CD8-positive, alpha-beta memory T cell (primary cell): ENCODE data around the gene SLC14A1. TPM values are rescaled to one million over a fixed set of nuclear protein-coding genes. Genes with fewer than 3 reads are reported as not detected.
A peak's percentile ranks its signal among the peaks of the same experiment; 100 is the strongest.

Source experiments
- CTCF ChIA-PET: fragments of 350-600 bp; sonication (Branson Sonifier 250); formaldehyde crosslinking; loops from one replicate; lab custom pipeline; 2021; ENCODE audit warnings: antibody characterized with exemption; lab: Charles Lee
- POLR2A ChIA-PET: fragments of 350-600 bp; sonication (Branson Sonifier 250); formaldehyde crosslinking; loops from one replicate; lab custom pipeline; 2021; ENCODE audit warnings: antibody characterized with exemption; lab: Charles Lee
- DNase-seq, 5 donors: peaks; one replicate each; pipeline versions ENCODE4 v3.0.0 to v3.0.0-alpha.2; 2020 to 2022; ENCODE audit warnings: mixed read lengths in 1 of 5
- H3K27ac ChIP-seq: one replicate; pipeline ENCODE4 v1.7.0; 2013; ENCODE audit warnings: low read depth, mild to moderate bottlenecking, low read length, moderate library complexity
- H3K27me3 ChIP-seq: 2 replicates; pipeline ENCODE4 v1.7.0; 2013; ENCODE audit warnings: low read length, mild to moderate bottlenecking; ENCODE audit not compliant: insufficient read depth, poor library complexity, severe bottlenecking
- H3K36me3 ChIP-seq: 2 replicates; pipeline ENCODE4 v1.7.0; 2013; ENCODE audit warnings: mild to moderate bottlenecking, low read length, moderate library complexity; ENCODE audit not compliant: insufficient read depth
- H3K4me1 ChIP-seq: 2 replicates; pipeline ENCODE4 v1.7.0; 2013; ENCODE audit warnings: mild to moderate bottlenecking, low read length, moderate library complexity; ENCODE audit not compliant: insufficient read depth
- H3K4me3 ChIP-seq: 2 replicates; pipeline ENCODE4 v1.7.0; 2013; ENCODE audit warnings: mild to moderate bottlenecking, low read length
- H3K9me3 ChIP-seq: 2 replicates; pipeline ENCODE4 v1.7.0; 2013; ENCODE audit warnings: mild to moderate bottlenecking, low read length
- H3K27ac Mint-ChIP-seq, 8 donors: one replicate each; pipeline ENCODE4 v1.8.0; 2020 to 2021; ENCODE audit warnings: mixed read lengths in 8 of 8, mild to moderate bottlenecking in 6 of 8, inconsistent platforms in 3 of 8, moderate library complexity in 3 of 8
- H3K27me3 Mint-ChIP-seq, 2 donors: one replicate each; pipeline ENCODE4 v1.8.0; 2020 to 2021; ENCODE audit warnings: mixed read lengths in 2 of 2, mild to moderate bottlenecking in 1 of 2, moderate library complexity in 1 of 2
- H3K36me3 Mint-ChIP-seq, 3 donors: one replicate each; pipeline ENCODE4 v1.8.0; 2020 to 2021; ENCODE audit warnings: mixed read lengths in 3 of 3, inconsistent platforms in 1 of 3, mild to moderate bottlenecking in 1 of 3
- H3K4me1 Mint-ChIP-seq, 3 donors: one replicate each; pipeline ENCODE4 v1.8.0; 2020 to 2021; ENCODE audit warnings: mixed read lengths in 3 of 3, inconsistent platforms in 1 of 3, mild to moderate bottlenecking in 1 of 3
- H3K4me3 Mint-ChIP-seq, 7 donors: one replicate each; pipeline ENCODE4 v1.8.0; 2020 to 2021; ENCODE audit warnings: mixed read lengths in 7 of 7, mild to moderate bottlenecking in 6 of 7, moderate library complexity in 4 of 7, inconsistent platforms in 2 of 7
- H3K9me3 Mint-ChIP-seq, 5 donors: one replicate each; pipeline ENCODE4 v1.8.0; 2020 to 2022; ENCODE audit warnings: mixed read lengths in 5 of 5, mild to moderate bottlenecking in 3 of 5, moderate library complexity in 2 of 5, inconsistent platforms in 1 of 5
- polyA plus RNA-seq: library from polyadenylated mRNA; unstranded; fragments of 300-500 nt; fragmentation: Illumina TruSeq; gene quantifications from one replicate; pipeline ENCODE4 v1.2.3, GENCODE V29; 2021
- total RNA-seq, 2 experiments: library from RNA; stranded (reverse); gene quantifications; one replicate each; pipeline ENCODE4 v1.2.3, GENCODE V29; 2021

The SLC14A1 gene
- total and polyA plus RNA-seq, 3 experiments from 2014 or later, result 2.3 to 3.8 (median 3.6) TPM

DNA sequence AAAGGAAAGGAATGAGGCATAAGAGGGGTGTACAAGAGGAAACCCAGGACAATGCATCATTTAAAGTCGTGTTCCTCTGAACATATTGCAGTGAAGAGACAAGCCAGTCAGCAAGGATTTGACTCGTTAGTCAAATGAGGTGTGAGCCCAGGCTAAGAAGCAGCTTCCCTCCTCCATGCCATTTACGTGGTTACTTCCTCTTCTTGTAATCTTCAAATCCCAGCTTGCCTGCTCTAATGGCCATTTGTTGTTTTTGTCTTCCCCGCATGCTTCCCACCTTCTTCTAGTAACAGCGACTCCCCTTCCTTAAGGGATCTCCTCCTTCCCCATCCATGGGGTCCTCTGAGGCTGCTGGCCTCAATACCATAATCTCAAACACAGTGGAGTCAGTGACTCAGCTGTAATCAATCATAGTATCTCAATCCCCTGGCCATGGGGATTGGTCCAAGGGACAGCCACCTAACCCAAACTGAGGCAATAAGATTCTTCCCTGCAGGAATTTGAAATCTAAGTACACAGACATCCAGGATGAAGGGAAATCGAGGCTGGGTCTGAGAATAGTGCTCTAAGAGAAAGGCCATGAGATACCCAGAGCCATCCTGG lies 37.6 kb downstream of the SLC14A1 start:
- H3K4me1 ChIP-seq, result no peaks in the 10 kb centered on the region
- Mint-ChIP-seq H3K27me3 (peaks cover 5 to 32% of the 10 kb centered on the region in 2 donors), H3K27ac (no peak overlapping the region), H3K4me3 (no peak overlapping the region), H3K4me1 (peaks cover 0 to 5% (median 0%) of the 10 kb centered on the region in 3 donors), H3K9me3 (no peaks in the 10 kb centered on the region), H3K36me3 (peaks cover 0 to 4% (median 0%) of the 10 kb centered on the region in 3 donors)
- DNase-seq, result no peak
- no peaks in the 10 kb centered on the region for H3K9me3 ChIP-seq
- CTCF ChIA-PET, result interaction anchor here (1.2 kb wide), 1 partner anchor 118 kb away, joined by 3 read pairs; no protein-coding TSS in a partner anchor
- H3K27me3 ChIP-seq, result no peaks in the 10 kb centered on the region
- H3K27ac ChIP-seq, result no peak overlapping the region
- H3K36me3 ChIP-seq, result no peaks in the 10 kb centered on the region
- POLR2A ChIA-PET, result no interaction called here
- no peak overlapping the region for H3K4me3 ChIP-seq

DNA sequence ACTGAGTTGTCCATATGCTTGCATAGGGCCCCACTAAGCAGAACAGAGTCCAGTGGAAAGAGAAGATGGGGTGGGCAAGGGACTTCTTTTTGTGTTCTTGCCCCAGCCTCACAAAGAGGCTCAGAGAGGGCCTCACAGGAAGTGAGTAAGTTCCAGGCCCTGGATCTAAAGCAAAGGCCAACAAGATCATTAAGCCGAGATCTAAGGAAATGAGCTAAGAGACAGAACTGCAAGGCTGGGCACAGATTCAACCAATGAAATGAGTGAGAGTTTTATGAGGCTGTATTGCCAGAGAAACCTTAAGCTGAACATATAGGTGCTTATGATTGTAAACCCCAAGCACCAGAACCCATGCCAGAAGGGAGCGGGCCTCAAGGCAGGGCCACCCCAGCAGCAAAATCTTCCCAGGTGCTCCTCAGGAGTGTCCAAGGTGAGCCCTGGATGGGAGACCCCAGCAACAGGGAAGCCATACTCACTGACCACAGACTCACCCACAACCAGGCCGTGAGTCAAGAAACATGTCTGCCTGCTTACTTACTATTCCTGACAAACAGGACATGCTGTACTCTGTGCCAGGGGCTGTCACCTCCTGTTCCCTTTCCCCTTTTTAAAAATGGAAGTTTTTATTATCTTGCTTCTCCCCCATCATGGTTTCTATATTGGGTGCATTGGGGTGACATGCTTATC lies 40.2 kb downstream of the SLC14A1 start:
- CTCF ChIA-PET, result no interaction called here
- Mint-ChIP-seq H3K27ac (no peak overlapping the region), H3K4me3 (no peak overlapping the region), H3K27me3 (peaks cover 5 to 25% of the 10 kb centered on the region in 2 donors), H3K9me3 (no peaks in the 10 kb centered on the region), H3K36me3 (peaks cover 0 to 4% (median 0%) of the 10 kb centered on the region in 3 donors), H3K4me1 (peaks cover 0 to 5% (median 0%) of the 10 kb centered on the region in 3 donors)
- Histone ChIP-seq H3K4me1 (no peaks in the 10 kb centered on the region), H3K27me3 (no peaks in the 10 kb centered on the region), H3K36me3 (no peaks in the 10 kb centered on the region), H3K27ac (no peak overlapping the region), H3K9me3 (no peaks in the 10 kb centered on the region), H3K4me3 (no peak overlapping the region)
- POLR2A ChIA-PET, result no interaction called here
- DNase-seq, result no peak

DNA sequence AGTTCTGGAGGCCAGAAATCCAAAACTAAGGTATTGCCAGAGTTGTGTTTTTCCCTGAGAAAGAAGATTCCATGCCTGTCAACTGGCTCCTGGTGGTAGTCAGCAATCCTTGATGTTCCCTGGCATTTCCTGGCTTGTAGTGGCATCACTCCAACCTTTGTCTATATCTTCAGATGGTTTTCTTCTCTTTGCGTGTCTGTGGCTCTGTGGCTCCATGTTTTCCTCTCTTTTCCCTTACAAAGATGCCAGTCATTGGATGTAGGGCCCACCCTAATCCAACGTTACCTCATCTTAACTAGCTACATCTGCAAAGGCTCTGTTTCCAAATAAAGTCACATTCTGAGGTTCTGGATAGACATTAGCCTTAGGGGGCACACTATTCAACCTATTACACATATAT lies 41.8 kb downstream of the SLC14A1 start:
- Mint-ChIP-seq H3K36me3 (peaks cover 0 to 8% (median 0%) of the 10 kb centered on the region in 3 donors), H3K4me3 (no peak overlapping the region), H3K9me3 (no peaks in the 10 kb centered on the region), H3K27ac (no peak overlapping the region), H3K4me1 (peaks cover 9 to 11% (median 10%) of the 10 kb centered on the region in 3 donors), H3K27me3 (peaks cover 9 to 29% of the 10 kb centered on the region in 2 donors)
- POLR2A ChIA-PET, result no interaction called here
- no peaks in the 10 kb centered on the region for H3K36me3 ChIP-seq
- no peak for DNase-seq
- no peak overlapping the region for H3K4me3 ChIP-seq
- no peaks in the 10 kb centered on the region for H3K27me3 ChIP-seq
- CTCF ChIA-PET, result interaction anchor here (1.1 kb wide), 1 partner anchor 9 kb away, joined by 3 read pairs; no protein-coding TSS in a partner anchor
- H3K27ac ChIP-seq, result no peak overlapping the region
- no peaks in the 10 kb centered on the region for H3K9me3 ChIP-seq
- H3K4me1 ChIP-seq, result no peaks in the 10 kb centered on the region

GRCh38 chr18:45771587-45772480 lies 47.9 kb downstream of the SLC14A1 start:
- H3K27me3 ChIP-seq, result no peaks in the 10 kb centered on the region
- ChIA-PET POLR2A (no interaction called here), CTCF (no interaction called here)
- Mint-ChIP-seq H3K27me3 (peaks cover 12 to 20% of the 10 kb centered on the region in 2 donors), H3K9me3 (no peaks in the 10 kb centered on the region), H3K4me3 (peak overlapping the region in 1 of 7 donors; percentile 49), H3K4me1 (peaks cover 46 to 52% (median 47%) of the 10 kb centered on the region in 3 donors), H3K27ac (peak overlapping the region in 1 of 8 donors; percentile 25), H3K36me3 (peaks cover 0 to 4% (median 0%) of the 10 kb centered on the region in 3 donors)
- DNase-seq, result no peak
- no peak overlapping the region for H3K27ac ChIP-seq
- H3K4me1 ChIP-seq, result peaks cover 19% of the 10 kb centered on the region
- H3K36me3 ChIP-seq, result no peaks in the 10 kb centered on the region
- H3K9me3 ChIP-seq, result no peaks in the 10 kb centered on the region
- H3K4me3 ChIP-seq, result no peak overlapping the region

GRCh38 chr18:45774065-45774521 lies 50.1 kb downstream of the SLC14A1 start:
- ChIA-PET POLR2A (no interaction called here), CTCF (no interaction called here)
- Histone ChIP-seq H3K27me3 (no peaks in the 10 kb centered on the region), H3K27ac (no peak overlapping the region), H3K4me1 (peaks cover 19% of the 10 kb centered on the region), H3K36me3 (no peaks in the 10 kb centered on the region), H3K4me3 (no peak overlapping the region), H3K9me3 (no peaks in the 10 kb centered on the region)
- Mint-ChIP-seq H3K27ac (peak overlapping the region in 7 of 8 donors; percentile 7 to 77 (median 38)), H3K36me3 (peaks cover 0 to 4% (median 0%) of the 10 kb centered on the region in 3 donors), H3K9me3 (no peaks in the 10 kb centered on the region), H3K4me3 (peak overlapping the region; percentile 2 to 86 (median 82)), H3K4me1 (peaks cover 46 to 52% (median 47%) of the 10 kb centered on the region in 3 donors), H3K27me3 (peaks cover 11 to 15% of the 10 kb centered on the region in 2 donors)
- peak in 1 of 5 donors; percentile 39 for DNase-seq

GRCh38 chr18:45775241-45775676 lies 51.3 kb downstream of the SLC14A1 start:
- Histone ChIP-seq H3K4me3 (peak overlapping the region; percentile 62), H3K27ac (no peak overlapping the region), H3K4me1 (peaks cover 19% of the 10 kb centered on the region), H3K36me3 (no peaks in the 10 kb centered on the region), H3K9me3 (no peaks in the 10 kb centered on the region), H3K27me3 (no peaks in the 10 kb centered on the region)
- peak overlapping the region in 5 of 8 donors; percentile 11 to 90 (median 48) for H3K27ac Mint-ChIP-seq
- no peaks in the 10 kb centered on the region for H3K9me3 Mint-ChIP-seq
- peak in 4 of 5 donors; percentile 8 to 51 (median 22) for DNase-seq
- peaks cover 8 to 11% of the 10 kb centered on the region in 2 donors for H3K27me3 Mint-ChIP-seq
- peaks cover 40 to 47% (median 41%) of the 10 kb centered on the region in 3 donors for H3K4me1 Mint-ChIP-seq
- ChIA-PET POLR2A (no interaction called here), CTCF (interaction anchor here (0.9 to 1.3 kb wide), 3 partner anchors 10 to 398 kb away, joined by 3 read pairs; a partner anchor contains a TSS)
- peaks cover 0 to 3% (median 0%) of the 10 kb centered on the region in 3 donors for H3K36me3 Mint-ChIP-seq
- peak overlapping the region; percentile 65 to 90 (median 84) for H3K4me3 Mint-ChIP-seq

DNA sequence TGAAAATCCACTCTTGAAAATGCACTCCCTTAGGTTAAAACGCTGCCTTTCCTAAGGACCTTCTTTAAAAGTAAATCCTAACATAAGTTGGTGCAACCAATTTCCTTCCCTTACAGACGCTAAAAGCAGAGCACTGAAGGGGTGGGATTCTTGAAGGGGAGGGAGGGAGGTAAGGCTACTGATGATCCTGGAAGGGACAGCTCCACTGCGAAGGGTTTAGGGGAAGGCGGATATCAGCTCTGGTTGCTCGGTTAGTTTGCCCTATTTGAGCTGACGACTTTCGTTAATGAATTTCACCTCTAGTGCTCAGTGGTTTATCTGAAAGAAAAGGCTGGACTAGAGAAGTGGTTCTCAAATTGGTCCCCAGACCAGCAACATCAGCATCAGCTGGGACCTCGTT lies 51.8 kb downstream of the SLC14A1 start:
- H3K27me3 ChIP-seq, result no peaks in the 10 kb centered on the region

More for the DNA sequence above, 51.8 kb downstream of the SLC14A1 start:
- Histone ChIP-seq H3K36me3 (no peaks in the 10 kb centered on the region), H3K4me1 (peaks cover 19% of the 10 kb centered on the region), H3K9me3 (no peaks in the 10 kb centered on the region), H3K4me3 (peak overlapping the region; percentile 62), H3K27ac (no peak overlapping the region)
- ChIA-PET CTCF (interaction anchor here (0.9 to 1.3 kb wide), 3 partner anchors 10 to 398 kb away, joined by 3 read pairs; a partner anchor contains a TSS), POLR2A (no interaction called here)
- Mint-ChIP-seq H3K27ac (peak overlapping the region in 1 of 8 donors; percentile 51), H3K9me3 (no peaks in the 10 kb centered on the region), H3K27me3 (peaks cover 4 to 11% of the 10 kb centered on the region in 2 donors), H3K4me3 (peak overlapping the region; percentile 65 to 90 (median 84)), H3K4me1 (peaks cover 36 to 43% (median 37%) of the 10 kb centered on the region in 3 donors), H3K36me3 (no peaks in the 10 kb centered on the region)
- no peak for DNase-seq
